K562 (cell line): ENCODE measurements around the gene TERC. TPM values are rescaled to one million over a fixed set of nuclear protein-coding genes. Genes with fewer than 3 reads are reported as not detected.

Experiments used
- BACH1 ChIP-seq: fragments of 200-800 bp; sonication (Bioruptor generic); IDR thresholded peaks from 2 replicates; pipeline ENCODE4 v1.6.1; 2016; ENCODE audit warnings: missing genetic modification characterization, missing compliant biosample characterization
- CREB1 ChIP-seq, 2 experiments: sonication (generic) in 1 of 2; formaldehyde crosslinking in 1 of 2; IDR thresholded peaks; 2 replicates each; pipeline versions ENCODE4 v1.6.1 to v1.8.0; 2012 to 2022; ENCODE audit warnings: inconsistent platforms in 1 of 2, mild to moderate bottlenecking in 1 of 2, missing genetic modification reagents in 1 of 2, moderate library complexity in 1 of 2
- DACH1 ChIP-seq: fragments of 450-650 bp; IDR thresholded peaks from 2 replicates; pipeline ENCODE4 v1.6.1; 2018; ENCODE audit not compliant: partially characterized antibody
- DIDO1 ChIP-seq: fragments of 450-650 bp; IDR thresholded peaks from 2 replicates; pipeline ENCODE4 v1.6.1; 2016; ENCODE audit warnings: low read depth, missing biosample characterization, missing genetic modification characterization
- FOXJ2 ChIP-seq: fragments of 200-800 bp; sonication (Bioruptor generic); IDR thresholded peaks from 2 replicates; pipeline ENCODE4 v1.6.1; 2016; ENCODE audit warnings: missing genetic modification characterization, missing compliant biosample characterization
- KHSRP ChIP-seq: fragments of 450-650 bp; IDR thresholded peaks from 2 replicates; pipeline ENCODE4 v1.6.1; 2017
- OTX1 ChIP-seq: fragments of 450-650 bp; formaldehyde crosslinking; IDR thresholded peaks from 2 replicates; pipeline ENCODE4 v1.4.0; 2022; ENCODE audit warnings: mild to moderate bottlenecking
- PTBP1 ChIP-seq: fragments of 200-400 bp; formaldehyde crosslinking; IDR thresholded peaks from 2 replicates; pipeline ENCODE4 v1.6.1; 2017; ENCODE audit warnings: low read depth, low read length
- RHOXF2B ChIP-seq: fragments of 250-450 bp; sonication (Bioruptor Pico); conservative IDR thresholded peaks from 2 replicates; pipeline ENCODE4 v1.5.1; 2021
- SRSF9 ChIP-seq: fragments of 200-400 bp; formaldehyde crosslinking; IDR thresholded peaks from 2 replicates; pipeline ENCODE4 v1.6.1; 2017; ENCODE audit warnings: low read depth, low read length, borderline replicate concordance
- TSHZ1 ChIP-seq: fragments of 250-450 bp; sonication (Bioruptor Pico); IDR thresholded peaks from 2 replicates; pipeline ENCODE4 v1.4.0; 2020; ENCODE audit warnings: mild to moderate bottlenecking, moderate library complexity
- ZNF280A ChIP-seq: fragments of 450-650 bp; IDR thresholded peaks from 2 replicates; pipeline ENCODE4 v1.6.1; 2018; ENCODE audit warnings: mild to moderate bottlenecking, low read depth; ENCODE audit not compliant: partially characterized antibody
- ZNF407 ChIP-seq: fragments of 450-650 bp; IDR thresholded peaks from 2 replicates; pipeline ENCODE4 v1.6.1; 2016; ENCODE audit warnings: low read depth
- ZNF583 ChIP-seq: fragments of 250-450 bp; sonication (Bioruptor Pico); IDR thresholded peaks from 2 replicates; pipeline ENCODE4 v1.4.0; 2020
- ZNF668 ChIP-seq: fragments of 250-450 bp; sonication (Bioruptor Pico); IDR thresholded peaks from 2 replicates; pipeline ENCODE4 v1.8.0; 2022; ENCODE audit warnings: mild to moderate bottlenecking, inconsistent platforms
- ZSCAN29 ChIP-seq: fragments of 450-650 bp; IDR thresholded peaks from 2 replicates; pipeline ENCODE4 v1.6.1; 2017
- polyA plus RNA-seq, 8 experiments: library from polyadenylated mRNA; depleted of rRNA in 4 of 8; stranded (reverse) in 5 of 8; unstranded in 3 of 8; fragments of >200 nt; fragmentation: Nextera tagmentation in 2 of 8; fragmentation: Illumina TruSeq in 1 of 8; extraction: Ambion mirVana in 2 of 8; extraction: Trizol in 1 of 8; gene quantifications; 2 replicates each; pipeline versions ENCODE4 v1.2.1 to v1.2.3, GENCODE V29; 2011 to 2014; ENCODE audit warnings: inconsistent platforms in 1 of 8, missing spikeins in 1 of 8
- total RNA-seq, 7 experiments: library from RNA; depleted of rRNA in 6 of 7; stranded (reverse); fragments of >200 nt in 6 of 7; fragmentation: Illumina TruSeq in 2 of 7; extraction: Trizol in 2 of 7; gene quantifications; 2 replicates each; pipeline versions ENCODE4 v1.2.1 to v1.2.3, GENCODE V29; 2011 to 2021; ENCODE audit warnings: low replicate concordance in 1 of 7

The TERC gene
- total and polyA plus RNA-seq, 9 of the 15 experiments (the other 6 are each of a cell fraction or from before 2014, with no cell fraction given), result 0.77 to 234 (median 27.9) TPM; not detected in 3

- no peak for TF ChIP-seq KHSRP
- no peak for TF ChIP-seq SRSF9
- TF ChIP-seq CREB1 (IDR thresholded peaks at IDR 0.05), result no peak
- no peak for TF ChIP-seq CREB1 (CRISPR knock-in tag; IDR thresholded peaks at IDR 0.05)
- TF ChIP-seq ZNF407, result no peak
- TF ChIP-seq FOXJ2, result no peak
- TF ChIP-seq DIDO1, result no peak
- no peak for TF ChIP-seq ZNF280A
- no peak for TF ChIP-seq TSHZ1 (CRISPR knock-in tag)
- TF ChIP-seq ZNF668 (CRISPR knock-in tag), result no peak
- TF ChIP-seq RHOXF2B (CRISPR knock-in tag), result no peak
- peak; percentile 14 for TF ChIP-seq DACH1
- TF ChIP-seq BACH1, result no peak
- no peak for TF ChIP-seq OTX1 (CRISPR knock-in tag)
- no peak for TF ChIP-seq ZNF583 (CRISPR knock-in tag)
- TF ChIP-seq PTBP1, result no peak
- no peak for TF ChIP-seq ZSCAN29
These were observed 6.4 kb downstream of the TERC start (continued) for GRCh38 chr3:169758359-169758994.
